Panc1 (cell line): ENCODE data around the gene HKDC1. TPM values are rescaled to one million over a fixed set of nuclear protein-coding genes. Genes with fewer than 3 reads are reported as not detected.

ENCODE experiments used
- ATAC-seq: fragments of 200-7000 bp; cut with Tn5 transposase; 2 replicates; pipeline ENCODE4 v1.9.1; 2020; ENCODE audit warnings: mild to moderate bottlenecking, moderate library complexity
- BruUV-seq: library from RNA; stranded (reverse); fragments of 400-500 nt; replicated peaks from 2 replicates; lab custom pipeline; 2021; lab: Mats Ljungman, UMichigan
- CTCF ChIA-PET: fragments of 300-600 bp; sonication (Branson Sonifier 250); formaldehyde crosslinking; loops from one replicate; lab custom pipeline; 2022; ENCODE audit warnings: antibody characterized with exemption; lab: Charles Lee
- POLR2A ChIA-PET: fragments of 300-600 bp; sonication (Branson Sonifier 250); formaldehyde crosslinking; loops from one replicate; lab custom pipeline; 2022; ENCODE audit warnings: antibody characterized with exemption; lab: Charles Lee
- DNase-seq: peaks from one replicate; pipeline ENCODE4 v3.0.0-alpha.2; 2010; ENCODE audit warnings: low read depth, low spot score
- H3K27ac ChIP-seq: 2 replicates; pipeline ENCODE4 v1.5.1; 2011; ENCODE audit warnings: mild to moderate bottlenecking, low read length, inconsistent platforms
- H3K27me3 ChIP-seq: fragments of 200-500 bp; sonication (Bioruptor generic); 2 replicates; pipeline ENCODE4 v1.6.0; 2014; ENCODE audit warnings: low read length, inconsistent platforms; ENCODE audit not compliant: control insufficient read depth, insufficient read depth
- H3K36me3 ChIP-seq: fragments of 200-500 bp; sonication (Bioruptor generic); 2 replicates; pipeline ENCODE4 v1.5.1; 2014; ENCODE audit warnings: inconsistent platforms, mild to moderate bottlenecking, low read length, moderate library complexity; ENCODE audit not compliant: control insufficient read depth, insufficient read depth
- H3K4me1 ChIP-seq: 2 replicates; pipeline ENCODE4 v1.5.1; 2011; ENCODE audit warnings: inconsistent platforms, mild to moderate bottlenecking, low read length, moderate library complexity; ENCODE audit not compliant: control insufficient read depth, insufficient read depth
- H3K4me3 ChIP-seq, 2 experiments: 2 replicates each; pipeline ENCODE4 v1.5.1; 2011 to 2012; ENCODE audit warnings: low read depth in 2 of 2, low read length in 2 of 2, mild to moderate bottlenecking in 2 of 2, inconsistent platforms in 1 of 2, moderate library complexity in 1 of 2
- H3K9me3 ChIP-seq: fragments of 200-500 bp; sonication (Bioruptor generic); 2 replicates; pipeline ENCODE4 v1.5.1; 2014; ENCODE audit warnings: low read depth, mild to moderate bottlenecking, inconsistent platforms, low read length, moderate library complexity; ENCODE audit not compliant: control insufficient read depth, insufficient read depth
- CTCF ChIP-seq: fragments of 450-650 bp; IDR thresholded peaks from 2 replicates; pipeline ENCODE4 v1.5.1; 2017; ENCODE audit warnings: mild to moderate bottlenecking
- POLR2AphosphoS5 ChIP-seq: IDR thresholded peaks from 2 replicates; pipeline ENCODE4 v1.6.1; 2012; ENCODE audit warnings: mild to moderate bottlenecking, low read depth, low read length, moderate library complexity
- REST ChIP-seq, 2 experiments: IDR thresholded peaks; 2 replicates each; pipeline ENCODE4 v1.6.1; 2011 to 2012; ENCODE audit warnings: low read depth in 2 of 2, control low read depth in 1 of 2, low read length in 1 of 2, mild to moderate bottlenecking in 1 of 2, moderate library complexity in 1 of 2; ENCODE audit not compliant: insufficient read depth in 1 of 2
- SIN3A ChIP-seq: IDR thresholded peaks from 2 replicates; pipeline ENCODE4 v1.6.1; 2012; ENCODE audit warnings: low read depth, mild to moderate bottlenecking, low read length, moderate library complexity, borderline replicate concordance; ENCODE audit not compliant: insufficient read depth
- TCF7L2 ChIP-seq: IDR thresholded peaks from 2 replicates; pipeline ENCODE4 v1.6.1; 2011; ENCODE audit warnings: mild to moderate bottlenecking, low read depth, low read length, inconsistent platforms
- in situ Hi-C: cut with HindIII; loops from 2 replicates; pipeline ENCODE4 v1.10.0; 2016; ENCODE audit warnings: low sequenced_read_pairs, low pct_unique_long_range_greater_than_20kb
- intact Hi-C: fragments of 100-400 bp; cut with micrococcal nuclease; formaldehyde crosslinking; loops from one replicate; pipeline ENCODE4 v1.10.0; 2022; ENCODE audit not compliant: unreplicated experiment
- total RNA-seq: library from RNA; stranded (reverse); gene quantifications from one replicate; pipeline ENCODE4 v1.2.1, GENCODE V29; 2021; ENCODE audit not compliant: unreplicated experiment

The HKDC1 gene
- total RNA-seq, 1 experiment from 2014 or later = 1.1 TPM

- no peak for TF ChIP-seq CTCF
These were observed 5.5 kb downstream of the HKDC1 start (continued) for GRCh38 chr10:69225681-69226080.

- ChIA-PET CTCF (interaction anchor here (0.6 kb wide), 1 partner anchor 472 kb away, joined by 3 read pairs; no protein-coding TSS in a partner anchor), POLR2A (no interaction called here)
- H3K36me3 ChIP-seq = no peaks in the 10 kb centered on the region
- H3K9me3 ChIP-seq = no peaks in the 10 kb centered on the region
- H3K27me3 ChIP-seq = no peaks in the 10 kb centered on the region
- H3K4me1 ChIP-seq = peaks cover 9% of the 10 kb centered on the region
- no peak for ATAC-seq
- TF ChIP-seq SIN3A (no peak), REST (IDR thresholded peaks at IDR 0.05; ENCODE audit: insufficient read depth in 1 of 2, low read depth in 2 of 2, low read length in 1 of 2) (no peak), POLR2AphosphoS5 (no peak)
- intact Hi-C loops = no loop called here
- in situ Hi-C loops = no loop called here
- DNase-seq = no peak
- BruUV-seq = no TSS peak
- H3K27ac ChIP-seq = no peak overlapping the region
- H3K4me3 ChIP-seq = no peak overlapping the region
These were observed 6.9 kb downstream of the HKDC1 start for GRCh38 chr10:69226919-69227450.

GRCh38 chr10:69228151-69228550, 8.0 kb downstream of the HKDC1 start:
- Histone ChIP-seq H3K4me1 (0 out of 2 replicates have a peak, but pooled peaks cover 5% of the 10 kb centered on the region), H3K4me3 (no peak overlapping the region), H3K9me3 (no peaks in the 10 kb centered on the region), H3K36me3 (no peaks in the 10 kb centered on the region), H3K27ac (no peak overlapping the region), H3K27me3 (no peaks in the 10 kb centered on the region)
- TF ChIP-seq CTCF (no peak), SIN3A (no peak), POLR2AphosphoS5 (no peak), REST (IDR thresholded peaks at IDR 0.05; ENCODE audit: insufficient read depth in 1 of 2, low read depth in 2 of 2, low read length in 1 of 2) (no peak), TCF7L2 (no peak)
- in situ Hi-C loops = no loop called here
- ATAC-seq (no peak), DNase-seq (no peak)
- ChIA-PET POLR2A (no interaction called here), CTCF (interaction anchor here (0.8 kb wide), 1 partner anchor 180 kb away, joined by 3 read pairs; no protein-coding TSS in a partner anchor)
- BruUV-seq = no TSS peak
- intact Hi-C loops = no loop called here
